Activated naive CD8-positive, alpha-beta T cell treated with anti-CD3 and anti-CD28 coated beads, Interleukin-2, amount 50 U/mL, for 24 hours (primary cell): Measurements from ENCODE around the gene FOXP1.
"Not testable (repeated sequence)": the region's sequence is repeated elsewhere in the genome, so short reads cannot be mapped to it uniquely, and the experiment has no call there.

ENCODE experiments used
- ATAC-seq: fragments of 150-1000 bp; cut with Tn5 transposase; one replicate; pipeline ENCODE4 v1.10.0; 2021
- DNase-seq: peaks from one replicate; pipeline ENCODE4 v3.0.0; 2021
- H3K27ac Mint-ChIP-seq: one replicate; pipeline ENCODE4 v1.8.0; 2021; ENCODE audit warnings: mild to moderate bottlenecking, mixed read lengths
- H3K27me3 Mint-ChIP-seq: one replicate; pipeline ENCODE4 v1.8.0; 2021; ENCODE audit warnings: mixed read lengths
- H3K36me3 Mint-ChIP-seq: one replicate; pipeline ENCODE4 v1.8.0; 2021; ENCODE audit warnings: low read depth, mixed read lengths
- H3K4me1 Mint-ChIP-seq: one replicate; pipeline ENCODE4 v1.8.0; 2021; ENCODE audit warnings: mixed read lengths
- H3K4me3 Mint-ChIP-seq: one replicate; pipeline ENCODE4 v1.8.0; 2021; ENCODE audit warnings: mild to moderate bottlenecking, moderate library complexity, mixed read lengths
- H3K9me3 Mint-ChIP-seq: one replicate; pipeline ENCODE4 v1.8.0; 2021; ENCODE audit warnings: mixed read lengths

Gene FOXP1

GRCh38 chr3:71328926-71329325 is 254.6 kb downstream of the FOXP1 start:
- Mint-ChIP-seq H3K27ac (no peak overlapping the region), H3K27me3 (no peaks in the 10 kb centered on the region), H3K36me3 (peaks cover 22% of the 10 kb centered on the region), H3K4me1 (peaks cover 12% of the 10 kb centered on the region), H3K9me3 (peaks cover 9% of the 10 kb centered on the region), H3K4me3 (no peak overlapping the region)
- DNase-seq (no peak), ATAC-seq (no peak)

GRCh38 chr3:71327936-71328335 is 255.6 kb downstream of the FOXP1 start:
- Mint-ChIP-seq H3K36me3 (peaks cover 16% of the 10 kb centered on the region), H3K9me3 (peaks cover 9% of the 10 kb centered on the region), H3K4me3 (no peak overlapping the region), H3K27me3 (no peaks in the 10 kb centered on the region), H3K27ac (no peak overlapping the region), H3K4me1 (peaks cover 11% of the 10 kb centered on the region)
- DNase-seq (no peak), ATAC-seq (no peak)

- Mint-ChIP-seq H3K27me3 (no peaks in the 10 kb centered on the region), H3K27ac (no peak overlapping the region), H3K9me3 (peaks cover 6% of the 10 kb centered on the region), H3K4me3 (no peak overlapping the region), H3K36me3 (peaks cover 8% of the 10 kb centered on the region), H3K4me1 (peaks cover 9% of the 10 kb centered on the region)
- DNase-seq (no peak), ATAC-seq (no peak)
Measured at GRCh38 chr3:71325715-71326114, 257.8 kb downstream of the FOXP1 start.

- H3K36me3 Mint-ChIP-seq, H3K4me3 Mint-ChIP-seq, DNase-seq, ATAC-seq, H3K27me3 Mint-ChIP-seq, H3K27ac Mint-ChIP-seq, H3K9me3 Mint-ChIP-seq, H3K4me1 Mint-ChIP-seq: not testable (repeated sequence)
Measured at GRCh38 chr3:71324224-71324623, 259.3 kb downstream of the FOXP1 start.

GRCh38 chr3:71323558-71323957 is 260.0 kb downstream of the FOXP1 start:
- Mint-ChIP-seq H3K9me3 (no peaks in the 10 kb centered on the region), H3K4me3 (no peak overlapping the region), H3K27me3 (no peaks in the 10 kb centered on the region), H3K36me3 (peaks cover 5% of the 10 kb centered on the region), H3K4me1 (peaks cover 9% of the 10 kb centered on the region), H3K27ac (no peak overlapping the region)
- no peak for ATAC-seq
- no peak for DNase-seq

GRCh38 chr3:71322154-71322553 is 261.4 kb downstream of the FOXP1 start:
- Mint-ChIP-seq H3K27ac (no peak overlapping the region), H3K27me3 (no peaks in the 10 kb centered on the region), H3K36me3 (peaks cover 3% of the 10 kb centered on the region), H3K4me1 (peaks cover 14% of the 10 kb centered on the region), H3K4me3 (no peak overlapping the region), H3K9me3 (no peaks in the 10 kb centered on the region)
- DNase-seq (no peak), ATAC-seq (no peak)

GRCh38 chr3:71319771-71320170 is 263.8 kb downstream of the FOXP1 start:
- H3K4me3 Mint-ChIP-seq, result no peak overlapping the region
- peaks cover 36% of the 10 kb centered on the region for H3K4me1 Mint-ChIP-seq
- no peak overlapping the region for H3K27ac Mint-ChIP-seq
- DNase-seq (no peak), ATAC-seq (no peak)
- no peaks in the 10 kb centered on the region for H3K9me3 Mint-ChIP-seq
- H3K36me3 Mint-ChIP-seq, result peaks cover 3% of the 10 kb centered on the region
- H3K27me3 Mint-ChIP-seq, result no peaks in the 10 kb centered on the region

- H3K4me1 Mint-ChIP-seq, result peaks cover 39% of the 10 kb centered on the region
- H3K9me3 Mint-ChIP-seq, result no peaks in the 10 kb centered on the region
- H3K36me3 Mint-ChIP-seq, result peaks cover 3% of the 10 kb centered on the region
- no peak for ATAC-seq
- no peak overlapping the region for H3K4me3 Mint-ChIP-seq
- H3K27me3 Mint-ChIP-seq, result no peaks in the 10 kb centered on the region
- no peak overlapping the region for H3K27ac Mint-ChIP-seq
- no peak for DNase-seq
Measured at GRCh38 chr3:71318458-71318827, 265.1 kb downstream of the FOXP1 start.

- DNase-seq (no peak), ATAC-seq (no peak)
- H3K9me3 Mint-ChIP-seq, result no peaks in the 10 kb centered on the region
- peak overlapping the region; percentile 10 for H3K4me3 Mint-ChIP-seq
- no peaks in the 10 kb centered on the region for H3K27me3 Mint-ChIP-seq
- H3K36me3 Mint-ChIP-seq, result peaks cover 3% of the 10 kb centered on the region
- H3K4me1 Mint-ChIP-seq, result peaks cover 39% of the 10 kb centered on the region
- peak overlapping the region; percentile 34 for H3K27ac Mint-ChIP-seq
Measured at GRCh38 chr3:71317749-71318457, 265.6 kb downstream of the FOXP1 start.

GRCh38 chr3:71317140-71317539 is 266.4 kb downstream of the FOXP1 start:
- ATAC-seq (no peak), DNase-seq (no peak)
- H3K9me3 Mint-ChIP-seq, result no peaks in the 10 kb centered on the region
- no peak overlapping the region for H3K4me3 Mint-ChIP-seq
- peaks cover 45% of the 10 kb centered on the region for H3K4me1 Mint-ChIP-seq
- no peaks in the 10 kb centered on the region for H3K27me3 Mint-ChIP-seq
- H3K36me3 Mint-ChIP-seq, result peaks cover 3% of the 10 kb centered on the region
- no peak overlapping the region for H3K27ac Mint-ChIP-seq

- ATAC-seq (peak; percentile 12), DNase-seq (no peak)
- H3K4me1 Mint-ChIP-seq, result peaks cover 52% of the 10 kb centered on the region
- H3K27ac Mint-ChIP-seq, result peak overlapping the region; percentile 73
- no peaks in the 10 kb centered on the region for H3K9me3 Mint-ChIP-seq
- H3K36me3 Mint-ChIP-seq, result peaks cover 3% of the 10 kb centered on the region
- H3K27me3 Mint-ChIP-seq, result no peaks in the 10 kb centered on the region
- H3K4me3 Mint-ChIP-seq, result no peak overlapping the region
Measured at GRCh38 chr3:71316066-71316777, 267.3 kb downstream of the FOXP1 start.

GRCh38 chr3:71315431-71315830 is 268.1 kb downstream of the FOXP1 start:
- peaks cover 9% of the 10 kb centered on the region for H3K36me3 Mint-ChIP-seq
- H3K9me3 Mint-ChIP-seq, result no peaks in the 10 kb centered on the region
- no peak for DNase-seq
- peak overlapping the region; percentile 62 for H3K27ac Mint-ChIP-seq
- ATAC-seq, result no peak
- H3K4me1 Mint-ChIP-seq, result peaks cover 60% of the 10 kb centered on the region
- no peak overlapping the region for H3K4me3 Mint-ChIP-seq
- H3K27me3 Mint-ChIP-seq, result no peaks in the 10 kb centered on the region

- H3K4me3 Mint-ChIP-seq, result no peak overlapping the region
- H3K27ac Mint-ChIP-seq, result no peak overlapping the region
- DNase-seq (no peak), ATAC-seq (no peak)
- peaks cover 12% of the 10 kb centered on the region for H3K36me3 Mint-ChIP-seq
- H3K27me3 Mint-ChIP-seq, result no peaks in the 10 kb centered on the region
- no peaks in the 10 kb centered on the region for H3K9me3 Mint-ChIP-seq
- peaks cover 76% of the 10 kb centered on the region for H3K4me1 Mint-ChIP-seq
Measured at GRCh38 chr3:71313844-71314243, 269.7 kb downstream of the FOXP1 start.

GRCh38 chr3:71312461-71312860 is 271.1 kb downstream of the FOXP1 start:
- H3K4me1 Mint-ChIP-seq, result peaks cover 83% of the 10 kb centered on the region
- H3K27me3 Mint-ChIP-seq, result no peaks in the 10 kb centered on the region
- no peaks in the 10 kb centered on the region for H3K9me3 Mint-ChIP-seq
- ATAC-seq, result no peak
- no peak for DNase-seq
- peaks cover 12% of the 10 kb centered on the region for H3K36me3 Mint-ChIP-seq
- no peak overlapping the region for H3K4me3 Mint-ChIP-seq
- no peak overlapping the region for H3K27ac Mint-ChIP-seq

- peaks cover 82% of the 10 kb centered on the region for H3K4me1 Mint-ChIP-seq
- no peaks in the 10 kb centered on the region for H3K9me3 Mint-ChIP-seq
- ATAC-seq, result no peak
- H3K36me3 Mint-ChIP-seq, result peaks cover 12% of the 10 kb centered on the region
- DNase-seq, result no peak
- H3K27ac Mint-ChIP-seq, result peak overlapping the region; percentile 82
- H3K4me3 Mint-ChIP-seq, result no peak overlapping the region
- H3K27me3 Mint-ChIP-seq, result no peaks in the 10 kb centered on the region
Measured at GRCh38 chr3:71311661-71312046, 271.9 kb downstream of the FOXP1 start.
